IPS DF 4.7 (cell line): ENCODE results near the gene RNF214.
"Not testable (repeated sequence)": the region's sequence is repeated elsewhere in the genome, so short reads cannot be mapped to it uniquely, and the experiment has no call there.

Experiments used
- DNase-seq: peaks from one replicate; pipeline ENCODE4 v3.0.0-alpha.2; 2013; ENCODE audit warnings: low spot score; ENCODE audit errors: extremely low read depth

RNF214 gene

GRCh38 chr11:117230286-117230961 is 2.0 kb upstream of the RNF214 start:
- DNase-seq: no peak

- DNase-seq: no peak
Measured at GRCh38 chr11:117230999-117231841, 1.3 kb upstream of the RNF214 start.

GRCh38 chr11:117231842-117232091 is 704 bp upstream of the RNF214 start, which contains the start of gene PCSK7:
Gene PCSK7 (minus strand): TSS chr11:117232073. CDS start chr11:117229844, 2,229 bp downstream.
- no peak for DNase-seq

- DNase-seq: no peak
Measured at GRCh38 chr11:117232911-117233409, 489 bp downstream of the RNF214 start.

- DNase-seq: no peak
Measured at GRCh38 chr11:117238221-117238620, 5.8 kb downstream of the RNF214 start.

GRCh38 chr11:117239295-117239694 is 6.8 kb downstream of the RNF214 start:
- DNase-seq: no peak

GRCh38 chr11:117248341-117248740 is 15.9 kb downstream of the RNF214 start:
- no peak for DNase-seq

- DNase-seq: no peak
Measured at GRCh38 chr11:117249571-117249970, 17.1 kb downstream of the RNF214 start.

GRCh38 chr11:117251506-117251905 is 19.0 kb downstream of the RNF214 start:
- no peak for DNase-seq

- no peak for DNase-seq
Measured at GRCh38 chr11:117255966-117256365, 23.5 kb downstream of the RNF214 start.

GRCh38 chr11:117256573-117256972 is 24.1 kb downstream of the RNF214 start:
- no peak for DNase-seq

- no peak for DNase-seq
Measured at GRCh38 chr11:117258576-117258975, 26.1 kb downstream of the RNF214 start.

GRCh38 chr11:117259417-117259816 is 26.9 kb downstream of the RNF214 start:
- no peak for DNase-seq

- not testable (repeated sequence) for DNase-seq
Measured at GRCh38 chr11:117264624-117265323, 32.3 kb downstream of the RNF214 start.

- DNase-seq: no peak
Measured at GRCh38 chr11:117265745-117266144, 33.3 kb downstream of the RNF214 start.

GRCh38 chr11:117269856-117270255 is 37.4 kb downstream of the RNF214 start:
- DNase-seq: no peak

- DNase-seq: no peak
Measured at GRCh38 chr11:117271208-117271607, 38.7 kb downstream of the RNF214 start.

- DNase-seq: not testable (repeated sequence)
Measured at GRCh38 chr11:117272175-117272574, 39.7 kb downstream of the RNF214 start.

GRCh38 chr11:117273550-117274289 is 41.2 kb downstream of the RNF214 start:
- no peak for DNase-seq

GRCh38 chr11:117278347-117278746 is 45.9 kb downstream of the RNF214 start:
- no peak for DNase-seq

- DNase-seq: no peak
Measured at GRCh38 chr11:117279711-117280376, 47.4 kb downstream of the RNF214 start.
